ENCODE data around the gene SUN3.
"Not testable (repeated sequence)": the region's sequence is repeated elsewhere in the genome, so short reads cannot be mapped to it uniquely, and the experiment has no call there.

Gene SUN3

GRCh38 chr7:47945261-47946015 is 83.5 kb downstream of the SUN3 start:
- H3K4me1 ChIP-seq (ENCODE audit: insufficient read depth, low read length, poor library complexity, severe bottlenecking), result no peaks in the 10 kb centered on the region
- no peaks in the 10 kb centered on the region for H3K79me2 ChIP-seq (ENCODE audit: insufficient read depth, low read length)
- no peaks in the 10 kb centered on the region for H3F3A ChIP-seq (ENCODE audit: low read depth)
- H2AFZ ChIP-seq (ENCODE audit: low read length), result no peak overlapping the region
- no peaks in the 10 kb centered on the region for H3K9me2 ChIP-seq (replicated peaks; ENCODE audit: low read depth, low read length)
- H3K27me3 ChIP-seq (ENCODE audit: insufficient read depth, low read length, poor library complexity, severe bottlenecking), result no peaks in the 10 kb centered on the region
- H3K4me3 ChIP-seq (ENCODE audit: low read length, poor library complexity, severe bottlenecking), result no peak overlapping the region
- H4K20me1 ChIP-seq (ENCODE audit: insufficient read depth, low read length, poor library complexity, severe bottlenecking), result no peaks in the 10 kb centered on the region
- TF ChIP-seq EZH2phosphoT487 (IDR thresholded peaks at IDR 0.05; ENCODE audit: borderline replicate concordance) (no peak), CTCF (conservative IDR thresholded peaks at IDR 0.05; ENCODE audit: low read length) (peak; percentile 87)
- no peaks in the 10 kb centered on the region for H3K9me3 ChIP-seq (ENCODE audit: insufficient read depth, low read depth, low read length)
- H3K4me2 ChIP-seq (ENCODE audit: low read depth, low read length, poor library complexity, severe bottlenecking), result no peak overlapping the region
- no peak overlapping the region for H3K9ac ChIP-seq (ENCODE audit: low read depth, low read length, poor library complexity, severe bottlenecking)
- H3K36me3 ChIP-seq (ENCODE audit: insufficient read depth, low read length), result no peaks in the 10 kb centered on the region

- Histone ChIP-seq H3K79me2 (ENCODE audit: insufficient read depth, low read length) (no peaks in the 10 kb centered on the region), H3K9me2 (replicated peaks; ENCODE audit: low read depth, low read length) (no peaks in the 10 kb centered on the region), H3K4me1 (ENCODE audit: insufficient read depth, low read length, poor library complexity, severe bottlenecking) (no peaks in the 10 kb centered on the region), H3K9ac (ENCODE audit: low read depth, low read length, poor library complexity, severe bottlenecking) (no peak overlapping the region), H3K4me2 (ENCODE audit: low read depth, low read length, poor library complexity, severe bottlenecking) (no peak overlapping the region), H3K4me3 (ENCODE audit: low read length, poor library complexity, severe bottlenecking) (no peak overlapping the region), H2AFZ (ENCODE audit: low read length) (no peak overlapping the region), H3K27me3 (ENCODE audit: insufficient read depth, low read length, poor library complexity, severe bottlenecking) (no peaks in the 10 kb centered on the region), H3K36me3 (ENCODE audit: insufficient read depth, low read length) (no peaks in the 10 kb centered on the region), H3F3A (ENCODE audit: low read depth) (no peaks in the 10 kb centered on the region), H4K20me1 (ENCODE audit: insufficient read depth, low read length, poor library complexity, severe bottlenecking) (no peaks in the 10 kb centered on the region), H3K9me3 (ENCODE audit: insufficient read depth, low read depth, low read length) (no peaks in the 10 kb centered on the region)
- TF ChIP-seq CTCF (conservative IDR thresholded peaks at IDR 0.05; ENCODE audit: low read length) (no peak), EZH2phosphoT487 (IDR thresholded peaks at IDR 0.05; ENCODE audit: borderline replicate concordance) (no peak)
Measured at GRCh38 chr7:47944536-47945260, 84.2 kb downstream of the SUN3 start.

- Histone ChIP-seq H3K36me3 (ENCODE audit: insufficient read depth, low read length) (no peaks in the 10 kb centered on the region), H3K4me3 (ENCODE audit: low read length, poor library complexity, severe bottlenecking) (no peak overlapping the region), H3K27me3 (ENCODE audit: insufficient read depth, low read length, poor library complexity, severe bottlenecking) (no peaks in the 10 kb centered on the region), H3K9me3 (ENCODE audit: insufficient read depth, low read depth, low read length) (no peaks in the 10 kb centered on the region), H3K9me2 (replicated peaks; ENCODE audit: low read depth, low read length) (no peaks in the 10 kb centered on the region), H3K79me2 (ENCODE audit: insufficient read depth, low read length) (no peaks in the 10 kb centered on the region), H3F3A (ENCODE audit: low read depth) (no peaks in the 10 kb centered on the region), H3K9ac (ENCODE audit: low read depth, low read length, poor library complexity, severe bottlenecking) (no peak overlapping the region), H3K4me2 (ENCODE audit: low read depth, low read length, poor library complexity, severe bottlenecking) (no peak overlapping the region), H2AFZ (ENCODE audit: low read length) (no peak overlapping the region), H4K20me1 (ENCODE audit: insufficient read depth, low read length, poor library complexity, severe bottlenecking) (no peaks in the 10 kb centered on the region), H3K4me1 (ENCODE audit: insufficient read depth, low read length, poor library complexity, severe bottlenecking) (no peaks in the 10 kb centered on the region)
- TF ChIP-seq EZH2phosphoT487 (IDR thresholded peaks at IDR 0.05; ENCODE audit: borderline replicate concordance) (no peak), CTCF (conservative IDR thresholded peaks at IDR 0.05; ENCODE audit: low read length) (no peak)
Measured at GRCh38 chr7:47943676-47944474, 85.0 kb downstream of the SUN3 start.

GRCh38 chr7:47942651-47943050 is 86.3 kb downstream of the SUN3 start:
- not testable (repeated sequence) for H3K4me2 ChIP-seq (ENCODE audit: low read depth, low read length, poor library complexity, severe bottlenecking); H3K9me2 ChIP-seq (replicated peaks; ENCODE audit: low read depth, low read length); H3K9me3 ChIP-seq (ENCODE audit: insufficient read depth, low read depth, low read length); H4K20me1 ChIP-seq (ENCODE audit: insufficient read depth, low read length, poor library complexity, severe bottlenecking); H2AFZ ChIP-seq (ENCODE audit: low read length); H3K36me3 ChIP-seq (ENCODE audit: insufficient read depth, low read length); H3F3A ChIP-seq (ENCODE audit: low read depth); H3K27me3 ChIP-seq (ENCODE audit: insufficient read depth, low read length, poor library complexity, severe bottlenecking); H3K4me3 ChIP-seq (ENCODE audit: low read length, poor library complexity, severe bottlenecking); H3K9ac ChIP-seq (ENCODE audit: low read depth, low read length, poor library complexity, severe bottlenecking); H3K79me2 ChIP-seq (ENCODE audit: insufficient read depth, low read length); H3K4me1 ChIP-seq (ENCODE audit: insufficient read depth, low read length, poor library complexity, severe bottlenecking)

Data from Loucy (cell line).